Mesenchymal stem cell (in vitro differentiated cells and primary cell): ENCODE measurements around the gene SH3PXD2A.

Experiments used
- DNase-seq: peaks from one replicate; pipeline ENCODE4 v3.0.0-alpha.2; 2013
- H2AFZ ChIP-seq: one replicate; pipeline ENCODE4 v1.6.1; 2013; ENCODE audit warnings: low read depth, mild to moderate bottlenecking, control low read depth, inconsistent platforms, low read length, moderate library complexity
- H2AK5ac ChIP-seq: 2 replicates; pipeline ENCODE4 v1.6.1; 2013; ENCODE audit warnings: low read length, moderate library complexity, mild to moderate bottlenecking, inconsistent platforms; ENCODE audit not compliant: severe bottlenecking
- H2BK120ac ChIP-seq: one replicate; pipeline ENCODE4 v1.6.1; 2013; ENCODE audit warnings: low read depth, mild to moderate bottlenecking, inconsistent platforms, low read length, moderate library complexity
- H2BK12ac ChIP-seq, 2 experiments: one replicate each; pipeline ENCODE4 v1.6.1; 2013; ENCODE audit warnings: inconsistent platforms in 2 of 2, low read length in 2 of 2, mild to moderate bottlenecking in 2 of 2, moderate library complexity in 2 of 2, control low read depth in 1 of 2
- H2BK15ac ChIP-seq: one replicate; pipeline ENCODE4 v1.6.1; 2013; ENCODE audit warnings: mild to moderate bottlenecking, low read depth, inconsistent platforms; ENCODE audit not compliant: poor library complexity, severe bottlenecking
- H2BK5ac ChIP-seq: 2 replicates; pipeline ENCODE4 v1.6.1; 2013; ENCODE audit warnings: low read depth, mild to moderate bottlenecking, low read length, control low read depth, inconsistent platforms; ENCODE audit not compliant: poor library complexity, severe bottlenecking
- H3K14ac ChIP-seq, 2 experiments: one replicate each; pipeline ENCODE4 v1.6.1; 2013; ENCODE audit warnings: inconsistent platforms in 2 of 2, low read length in 2 of 2, control low read depth in 1 of 2, mild to moderate bottlenecking in 1 of 2, moderate library complexity in 1 of 2
- H3K18ac ChIP-seq, 2 experiments: one replicate each; pipeline ENCODE4 v1.6.1; 2013; ENCODE audit warnings: inconsistent platforms in 2 of 2, low read length in 2 of 2, control low read depth in 1 of 2, low read depth in 1 of 2, mild to moderate bottlenecking in 1 of 2
- H3K23ac ChIP-seq, 2 experiments: one replicate each; pipeline ENCODE4 v1.6.1; 2013; ENCODE audit warnings: inconsistent platforms in 2 of 2, low read length in 2 of 2, mild to moderate bottlenecking in 2 of 2, moderate library complexity in 2 of 2, control low read depth in 1 of 2
- H3K27ac ChIP-seq: 2 replicates; pipeline ENCODE4 v1.5.1; 2013; ENCODE audit warnings: mild to moderate bottlenecking, moderate library complexity, low read length, control low read depth, inconsistent platforms; ENCODE audit not compliant: poor library complexity, severe bottlenecking
- H3K27me3 ChIP-seq, 2 experiments: 2 replicates each; pipeline versions ENCODE4 v1.6.1 to v1.7.0; 2013; ENCODE audit warnings: low read length in 2 of 2, mild to moderate bottlenecking in 2 of 2, moderate library complexity in 2 of 2, control low read depth in 1 of 2, inconsistent platforms in 1 of 2; ENCODE audit not compliant: control insufficient read depth in 1 of 2, insufficient read depth in 1 of 2
- H3K36me3 ChIP-seq, 2 experiments: 2 replicates each; pipeline versions ENCODE4 v1.6.1 to v1.7.0; 2013; ENCODE audit warnings: low read length in 2 of 2, control low read depth in 1 of 2, inconsistent platforms in 1 of 2, low read depth in 1 of 2, mild to moderate bottlenecking in 1 of 2; ENCODE audit not compliant: insufficient read depth in 2 of 2, control insufficient read depth in 1 of 2
- H3K4ac ChIP-seq, 2 experiments: one replicate each; pipeline ENCODE4 v1.6.1; 2013; ENCODE audit warnings: inconsistent platforms in 2 of 2, low read length in 2 of 2, mild to moderate bottlenecking in 2 of 2, moderate library complexity in 2 of 2, control low read depth in 1 of 2, low read depth in 1 of 2
- H3K4me1 ChIP-seq: 2 replicates; pipeline ENCODE4 v1.6.1; 2013; ENCODE audit warnings: low read depth, low read length, control low read depth; ENCODE audit not compliant: control insufficient read depth, insufficient read depth
- H3K4me2 ChIP-seq: 2 replicates; pipeline ENCODE4 v1.6.1; 2013; ENCODE audit warnings: low read length, mild to moderate bottlenecking, inconsistent platforms; ENCODE audit not compliant: poor library complexity, severe bottlenecking
- H3K4me3 ChIP-seq, 2 experiments: 2 replicates each; pipeline versions ENCODE4 v1.5.1 to v1.7.0; 2013; ENCODE audit warnings: low read length in 2 of 2, mild to moderate bottlenecking in 2 of 2, control low read depth in 1 of 2, low read depth in 1 of 2; ENCODE audit not compliant: insufficient read depth in 1 of 2
- H3K79me1 ChIP-seq: replicated peaks from 2 replicates; pipeline ENCODE4 v1.6.1; 2013; ENCODE audit warnings: mild to moderate bottlenecking, control low read depth, low read length, inconsistent platforms; ENCODE audit not compliant: poor library complexity, severe bottlenecking
- H3K9ac ChIP-seq: 2 replicates; pipeline ENCODE4 v1.7.0; 2013; ENCODE audit warnings: mild to moderate bottlenecking, low read length, moderate library complexity
- H3K9me3 ChIP-seq: 2 replicates; pipeline ENCODE4 v1.7.0; 2013; ENCODE audit warnings: mild to moderate bottlenecking, low read length; ENCODE audit not compliant: control insufficient read depth
- H4K8ac ChIP-seq: one replicate; pipeline ENCODE4 v1.6.1; 2013; ENCODE audit warnings: inconsistent platforms, mild to moderate bottlenecking, low read length, moderate library complexity
- H4K91ac ChIP-seq: one replicate; pipeline ENCODE4 v1.6.1; 2013; ENCODE audit warnings: mild to moderate bottlenecking, low read length, inconsistent platforms
- WGBS: methylation state at CpG from one replicate; pipeline ENCODE4 v1.1.7; 2013; ENCODE audit warnings: mixed read lengths; 5-methylcytosine and 5-hydroxymethylcytosine counted together

Gene SH3PXD2A

DNA sequence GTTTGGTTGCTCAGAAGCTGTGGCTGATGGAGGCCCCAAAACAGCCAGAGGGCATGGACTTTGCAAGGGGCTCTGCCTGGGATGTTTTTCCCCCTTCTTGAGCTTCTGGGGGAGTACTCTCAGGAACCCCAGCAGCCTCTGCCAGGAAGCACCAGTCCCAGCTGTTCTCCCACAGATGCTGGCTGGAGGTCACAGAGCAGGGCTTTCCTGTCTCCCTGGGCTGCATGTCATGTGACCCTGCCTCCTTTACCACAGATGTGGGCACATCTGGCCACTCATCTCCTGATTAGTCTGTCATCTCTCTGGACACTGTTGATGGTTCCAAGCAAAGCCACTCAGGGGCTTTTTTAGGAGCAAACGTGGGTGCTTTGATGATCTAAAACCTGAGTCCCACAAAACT lies 225.2 kb downstream of the SH3PXD2A start:
- Histone ChIP-seq H3K23ac (no peak overlapping the region), H3K4me2 (no peak overlapping the region), H2BK12ac (no peak overlapping the region), H3K18ac (no peak overlapping the region), H3K4ac (no peak overlapping the region), H3K4me1 (peaks cover 2% of the 10 kb centered on the region), H2BK15ac (peak overlapping the region; percentile 3), H2AFZ (no peak overlapping the region), H3K27me3 (no peaks in the 10 kb centered on the region), H2BK5ac (no peak overlapping the region), H3K79me1 (no peaks in the 10 kb centered on the region), H3K9me3 (no peaks in the 10 kb centered on the region), H2BK120ac (no peak overlapping the region), H3K4me3 (no peak overlapping the region), H4K8ac (peak overlapping the region; percentile 12), H3K27ac (no peak overlapping the region), H3K9ac (no peak overlapping the region), H2AK5ac (no peak overlapping the region), H3K14ac (no peak overlapping the region), H4K91ac (no peak overlapping the region), H3K36me3 (peaks cover 21 to 76% of the 10 kb centered on the region in 2 experiments)
- 72% methylated on average over 1 of the region's 1 CpG for WGBS
- DNase-seq = peak; percentile 15

DNA sequence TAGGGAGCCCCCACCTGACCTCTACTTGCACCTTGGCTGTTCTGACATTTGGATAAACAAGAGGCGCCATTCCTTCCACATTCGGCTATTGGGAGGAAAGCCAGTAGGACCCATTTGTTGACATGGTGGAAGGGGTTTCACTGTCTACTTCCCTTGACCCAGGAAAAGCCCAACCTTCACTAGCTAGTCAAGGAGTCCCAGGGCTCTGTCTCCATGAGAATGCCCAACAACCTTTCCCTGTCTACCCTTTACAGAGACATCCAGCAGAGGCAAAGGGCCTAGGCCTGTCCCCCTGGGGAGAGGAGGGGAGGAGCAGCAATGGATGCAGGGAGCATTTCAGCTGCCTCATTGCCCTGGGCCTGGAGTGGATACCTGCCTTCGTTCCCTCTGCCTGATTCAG lies 225.8 kb downstream of the SH3PXD2A start:
- Histone ChIP-seq H3K9me3 (no peaks in the 10 kb centered on the region), H3K27ac (no peak overlapping the region), H3K36me3 (peaks cover 25 to 80% of the 10 kb centered on the region in 2 experiments), H2BK5ac (no peak overlapping the region), H3K79me1 (no peaks in the 10 kb centered on the region), H2AFZ (no peak overlapping the region), H3K14ac (peak overlapping the region in 1 of 2 experiments; percentile 14), H2BK15ac (no peak overlapping the region), H3K4ac (no peak overlapping the region), H3K27me3 (no peaks in the 10 kb centered on the region), H2AK5ac (no peak overlapping the region), H4K91ac (no peak overlapping the region), H3K18ac (no peak overlapping the region), H3K9ac (no peak overlapping the region), H2BK120ac (no peak overlapping the region), H3K23ac (no peak overlapping the region), H3K4me2 (no peak overlapping the region), H2BK12ac (no peak overlapping the region), H4K8ac (peak overlapping the region; percentile 12), H3K4me1 (peaks cover 2% of the 10 kb centered on the region), H3K4me3 (no peak overlapping the region)
- 93% methylated on average over 3 of the region's 3 CpGs for WGBS
- DNase-seq = no peak

DNA sequence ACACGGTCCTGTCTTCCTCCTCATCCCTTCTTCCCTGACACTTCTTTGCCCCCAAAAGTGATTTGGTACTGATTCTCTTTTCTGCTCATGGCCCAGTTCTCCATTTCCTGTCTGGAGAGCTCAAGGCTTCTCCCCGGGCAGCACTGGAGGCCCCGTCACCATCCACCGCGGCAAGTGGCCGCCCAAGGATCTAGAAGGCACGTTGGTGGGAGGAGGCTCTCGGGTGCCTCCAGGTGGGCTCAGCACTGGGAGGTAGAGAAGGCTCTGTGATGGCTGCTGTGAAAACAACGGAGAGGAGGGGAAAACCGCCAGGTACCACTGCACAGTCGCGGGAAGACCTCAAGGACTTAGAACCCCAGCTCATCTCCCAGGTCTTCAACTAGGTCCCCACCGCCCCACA lies 227.5 kb downstream of the SH3PXD2A start:
- no peak overlapping the region for H4K91ac ChIP-seq
- H2BK12ac ChIP-seq = no peak overlapping the region
- no peak for DNase-seq
- no peak overlapping the region for H2BK5ac ChIP-seq
- H3K9ac ChIP-seq = no peak overlapping the region
- H2AK5ac ChIP-seq = no peak overlapping the region
- H3K4me3 ChIP-seq = no peak overlapping the region
- no peak overlapping the region for H4K8ac ChIP-seq
- H3K23ac ChIP-seq = no peak overlapping the region
- no peak overlapping the region for H3K14ac ChIP-seq
- no peak overlapping the region for H3K4me2 ChIP-seq
- H2BK120ac ChIP-seq = no peak overlapping the region
- no peak overlapping the region for H2BK15ac ChIP-seq
- WGBS = 95% methylated on average over 12 of the region's 13 CpGs
- H3K27me3 ChIP-seq = no peaks in the 10 kb centered on the region
- H3K4ac ChIP-seq = no peak overlapping the region
- no peak overlapping the region for H2AFZ ChIP-seq
- peaks cover 29 to 85% of the 10 kb centered on the region in 2 experiments for H3K36me3 ChIP-seq
- H3K4me1 ChIP-seq = peaks cover 2% of the 10 kb centered on the region
- no peaks in the 10 kb centered on the region for H3K79me1 ChIP-seq
- no peak overlapping the region for H3K18ac ChIP-seq
- no peaks in the 10 kb centered on the region for H3K9me3 ChIP-seq
- H3K27ac ChIP-seq = no peak overlapping the region

DNA sequence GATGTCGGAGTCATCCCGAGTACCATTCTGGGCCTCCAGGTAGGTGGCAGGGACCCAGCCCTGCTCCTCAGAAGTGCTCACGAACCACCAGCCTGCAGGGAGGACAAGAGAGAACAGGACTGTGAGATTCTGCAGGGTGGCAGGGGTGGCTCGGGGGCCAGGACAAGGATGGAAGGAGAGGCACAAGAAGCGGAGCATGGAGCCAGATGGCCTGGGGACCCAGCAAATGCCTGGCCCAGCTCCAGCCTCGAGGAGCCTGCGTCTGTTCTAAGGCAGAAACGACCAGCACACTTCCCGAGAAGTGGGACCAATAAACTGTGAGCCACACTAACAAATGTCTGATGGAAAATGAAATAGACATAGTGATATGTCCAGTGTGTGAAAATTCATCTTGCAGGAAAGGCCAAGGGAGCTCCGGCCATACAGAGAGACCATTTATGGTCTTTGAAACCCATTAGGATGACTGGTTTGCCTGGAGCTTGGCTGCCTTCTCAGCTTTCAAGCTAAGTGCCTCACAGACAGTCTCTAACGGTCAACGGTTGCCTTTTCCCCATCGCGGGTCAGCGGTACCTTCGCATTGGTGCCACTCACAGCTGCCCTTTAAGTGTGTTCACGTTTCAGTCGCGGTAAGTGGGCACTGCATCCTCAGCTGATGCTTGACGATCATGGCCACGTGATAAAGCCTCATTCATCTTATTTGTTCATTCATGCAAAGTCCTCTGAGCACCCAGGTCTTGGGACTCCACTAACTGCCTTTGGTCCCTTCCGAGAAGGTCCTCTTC lies 228.1 kb downstream of the SH3PXD2A start:
- Histone ChIP-seq H3K27me3 (no peaks in the 10 kb centered on the region), H2BK5ac (no peak overlapping the region), H3K4me1 (peaks cover 2% of the 10 kb centered on the region), H2AK5ac (no peak overlapping the region), H2BK12ac (no peak overlapping the region), H3K14ac (no peak overlapping the region), H3K36me3 (peaks cover 31 to 89% of the 10 kb centered on the region in 2 experiments), H4K91ac (no peak overlapping the region), H2BK15ac (no peak overlapping the region), H3K4me2 (no peak overlapping the region), H3K4ac (no peak overlapping the region), H3K18ac (no peak overlapping the region), H3K9me3 (no peaks in the 10 kb centered on the region), H3K27ac (no peak overlapping the region), H3K79me1 (no peaks in the 10 kb centered on the region), H3K9ac (no peak overlapping the region), H4K8ac (no peak overlapping the region), H3K4me3 (no peak overlapping the region), H3K23ac (no peak overlapping the region), H2AFZ (no peak overlapping the region), H2BK120ac (no peak overlapping the region)
- no peak for DNase-seq
- 94% methylated on average over 22 of the region's 22 CpGs for WGBS
